GM20431 (cell line): Measurements from ENCODE around the gene IL23R.

Experiments used
- in situ Hi-C: fragments of 300-500 bp; cut with MseI, MboI; formaldehyde crosslinking; loops from one replicate; pipeline ENCODE4 v1.15.0; 2020; ENCODE audit warnings: low sequenced_read_pairs; ENCODE audit not compliant: unreplicated experiment

Gene IL23R

GRCh38 chr1:67224856-67225255 is 58.6 kb downstream of the IL23R start:
- in situ Hi-C loops: loop anchor here (10.0 kb wide), 1 partner anchor 270 kb away; no protein-coding TSS in a partner anchor

- in situ Hi-C loops: loop anchor here (10.0 kb wide), 1 partner anchor 268 kb away; no protein-coding TSS in a partner anchor
These were observed 60.4 kb downstream of the IL23R start for GRCh38 chr1:67226688-67227087.

GRCh38 chr1:67227196-67227595 is 60.9 kb downstream of the IL23R start:
- in situ Hi-C loops: loop anchor here (10.0 kb wide), 1 partner anchor 268 kb away; no protein-coding TSS in a partner anchor

- in situ Hi-C loops: loop anchor here (10.0 kb wide), 1 partner anchor 266 kb away; no protein-coding TSS in a partner anchor
These were observed 62.5 kb downstream of the IL23R start for GRCh38 chr1:67228791-67229190.

GRCh38 chr1:67230539-67230938 is 64.3 kb downstream of the IL23R start:
- in situ Hi-C loops: no loop called here

- in situ Hi-C loops: no loop called here
These were observed 70.0 kb downstream of the IL23R start for GRCh38 chr1:67236277-67236676.

GRCh38 chr1:67239738-67240137 is 73.5 kb downstream of the IL23R start:
- in situ Hi-C loops: no loop called here

GRCh38 chr1:67241200-67241746 is 75.0 kb downstream of the IL23R start:
- in situ Hi-C loops: no loop called here

GRCh38 chr1:67242016-67242415 is 75.8 kb downstream of the IL23R start:
- in situ Hi-C loops: no loop called here

- in situ Hi-C loops: no loop called here
These were observed 83.9 kb downstream of the IL23R start for GRCh38 chr1:67250051-67250653.

- in situ Hi-C loops: no loop called here
These were observed 90.3 kb downstream of the IL23R start for GRCh38 chr1:67256291-67257172.

GRCh38 chr1:67257173-67257535 is 90.9 kb downstream of the IL23R start:
- in situ Hi-C loops: no loop called here

GRCh38 chr1:67261680-67262079 is 95.4 kb downstream of the IL23R start:
- in situ Hi-C loops: no loop called here

GRCh38 chr1:67262735-67263134 is 96.5 kb downstream of the IL23R start:
- in situ Hi-C loops: no loop called here

GRCh38 chr1:67264152-67264551 is 97.9 kb downstream of the IL23R start:
- in situ Hi-C loops: no loop called here

GRCh38 chr1:67264899-67265298 is 98.6 kb downstream of the IL23R start:
- in situ Hi-C loops: no loop called here

GRCh38 chr1:67269061-67269460 is 102.8 kb downstream of the IL23R start:
- in situ Hi-C loops: no loop called here

- in situ Hi-C loops: no loop called here
These were observed 104.3 kb downstream of the IL23R start for GRCh38 chr1:67270541-67270940.

- in situ Hi-C loops: no loop called here
These were observed 107.3 kb downstream of the IL23R start for GRCh38 chr1:67273591-67273990.

- in situ Hi-C loops: no loop called here
These were observed 108.5 kb downstream of the IL23R start for GRCh38 chr1:67274623-67275325.
